Mucosa of gallbladder (tissue), 1 donor: ENCODE data around the gene SOAT2. TPM values are rescaled to one million over a fixed set of nuclear protein-coding genes. Genes with fewer than 3 reads are reported as not detected.
"Not testable (repeated sequence)": the region's sequence is repeated elsewhere in the genome, so short reads cannot be mapped to it uniquely, and the experiment has no call there.

Experiments
- DNase-seq: peaks from one replicate; pipeline ENCODE4 v3.0.0-alpha.2; 2020; ENCODE audit warnings: low spot score
- total RNA-seq: library from RNA; stranded (reverse); gene quantifications from one replicate; pipeline ENCODE4 v1.2.1, GENCODE V29; 2021
- donor health status: DM: no; HTN: no; CAD: no.

Gene SOAT2
- total RNA-seq, 1 donor from 2014 or later: 0.75 TPM

DNA sequence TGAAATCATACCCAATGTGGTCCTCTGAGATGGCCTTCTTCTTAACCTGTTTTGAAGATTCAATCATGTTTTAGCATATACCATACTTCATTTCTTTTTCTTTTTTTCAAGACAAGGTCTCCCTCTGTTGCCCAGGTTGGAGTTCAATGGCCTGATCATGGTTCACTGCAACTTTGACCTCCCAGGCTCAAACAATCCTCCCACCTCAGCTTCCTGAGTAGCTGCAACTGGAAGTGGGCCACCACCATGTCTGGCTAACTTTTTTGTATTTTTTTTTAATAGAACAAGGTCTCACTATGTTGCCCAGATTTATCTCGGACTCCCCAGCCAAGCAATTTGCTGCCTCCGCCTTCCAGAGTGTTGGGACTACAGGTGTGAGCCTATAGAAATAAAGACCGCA lies 30.4 kb downstream of the SOAT2 start:
- no peak for DNase-seq

GRCh38 chr12:53143355-53143754 lies 40.1 kb downstream of the SOAT2 start:
- no peak for DNase-seq

DNA sequence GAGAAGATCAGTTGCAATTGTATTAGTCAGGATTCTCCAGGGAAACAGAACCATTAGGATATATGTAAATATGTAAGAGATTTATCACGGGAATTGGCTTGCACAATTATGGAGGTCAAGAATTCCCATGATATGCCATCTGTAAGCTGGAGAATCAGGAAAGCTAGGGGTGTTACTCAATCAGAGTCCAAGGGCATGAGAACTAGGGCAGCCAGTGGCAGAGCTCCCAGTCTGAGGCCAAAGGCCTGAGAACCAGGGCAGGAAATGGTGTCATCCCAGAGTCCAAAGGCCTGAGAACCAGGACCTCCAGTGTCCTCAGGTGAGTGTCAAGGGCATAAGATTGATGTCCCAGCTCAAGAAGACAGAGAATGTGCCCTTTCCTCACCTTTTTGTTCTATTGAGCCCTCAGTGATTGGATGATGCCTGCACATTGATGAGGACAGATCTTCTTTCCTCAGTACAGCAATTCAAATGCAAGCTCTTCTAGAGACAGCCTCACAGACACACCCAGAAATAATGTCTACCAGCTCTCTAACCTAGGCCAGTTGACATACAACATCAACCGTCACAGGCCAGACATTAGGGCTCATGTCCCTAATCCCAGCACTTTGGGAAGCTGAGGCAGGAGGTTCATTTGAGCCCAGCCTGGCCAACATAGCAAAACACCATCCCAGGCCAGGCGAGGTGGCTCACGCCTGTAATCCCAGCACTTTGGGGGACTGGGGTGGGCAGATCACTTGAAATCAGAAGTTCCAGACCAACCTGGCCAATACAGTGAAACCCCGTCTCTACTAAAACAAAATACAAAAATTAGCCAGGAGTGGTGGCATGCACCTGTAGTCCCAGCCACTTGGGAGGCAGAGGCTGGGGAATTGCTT lies 42.3 kb downstream of the SOAT2 start:
- DNase-seq: no peak

DNA sequence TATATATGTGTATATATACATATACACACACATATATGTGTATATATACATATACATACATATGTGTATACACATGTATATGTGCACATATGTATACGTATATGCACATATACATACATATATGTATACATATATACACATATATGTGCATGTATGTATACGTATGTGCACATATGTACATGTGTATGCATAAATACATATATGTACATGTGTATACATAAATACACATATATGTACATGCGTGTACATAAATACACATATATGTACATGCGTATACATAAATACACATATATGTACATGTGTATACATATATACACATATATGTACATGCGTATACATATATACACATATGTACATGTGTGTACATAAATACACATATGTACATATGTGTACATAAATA lies 43.9 kb downstream of the SOAT2 start:
- no peak for DNase-seq

GRCh38 chr12:53147653-53148052 lies 44.4 kb downstream of the SOAT2 start:
- DNase-seq: no peak

GRCh38 chr12:53151039-53151438 lies 47.8 kb downstream of the SOAT2 start:
- no peak for DNase-seq

GRCh38 chr12:53152390-53152789 lies 49.1 kb downstream of the SOAT2 start:
- DNase-seq: no peak

DNA sequence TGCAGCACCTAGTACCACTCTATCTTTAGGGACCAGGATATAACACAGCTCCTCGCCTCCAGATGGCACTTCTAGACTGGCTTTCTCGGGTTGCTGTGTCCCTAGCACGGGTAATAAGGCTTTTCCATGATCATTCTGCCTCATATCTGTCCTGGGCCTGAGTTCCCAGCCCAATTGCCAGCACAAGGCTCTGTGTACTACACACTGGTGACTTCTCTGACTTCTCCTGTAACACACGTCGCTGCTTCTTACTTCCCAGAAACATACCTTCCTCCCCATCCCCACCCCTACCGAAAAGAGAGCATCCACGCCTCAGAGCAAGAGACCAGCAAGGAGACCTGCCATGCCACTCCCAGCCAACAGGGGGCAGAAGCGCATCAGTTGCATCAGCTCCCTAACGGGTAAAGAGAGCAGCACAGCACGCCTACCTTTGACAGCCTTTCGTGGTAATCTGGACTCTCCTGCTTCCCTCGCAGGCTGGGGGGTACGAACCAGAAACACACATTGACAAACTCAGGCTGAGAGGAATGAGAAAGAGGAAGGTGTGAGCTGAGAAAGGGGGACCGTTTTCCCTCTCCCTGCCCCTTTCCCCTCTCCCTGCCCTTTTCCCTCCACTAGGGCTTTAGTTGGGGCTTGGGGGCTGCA lies 56.0 kb downstream of the SOAT2 start:
- peak; percentile 89 for DNase-seq

DNA sequence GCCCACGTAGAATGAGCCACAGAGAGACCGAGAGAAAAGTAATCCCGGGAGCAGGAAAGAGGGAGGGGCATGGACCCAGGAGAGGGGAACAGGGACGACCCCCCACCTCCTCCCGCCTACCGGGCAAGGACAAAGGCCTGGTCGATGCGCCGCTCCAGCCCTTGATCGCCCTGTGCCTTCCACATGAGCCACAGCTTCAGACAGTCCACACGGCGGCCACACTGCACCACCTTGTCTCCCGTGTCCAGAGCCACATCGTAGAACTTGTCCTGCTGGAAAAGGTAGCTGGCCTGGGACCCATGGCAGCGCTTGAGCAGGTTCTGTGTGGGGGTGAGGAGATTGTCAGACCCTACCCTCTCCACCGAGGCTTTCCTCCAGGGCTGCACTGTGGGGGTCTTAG lies 56.7 kb downstream of the SOAT2 start:
- no peak for DNase-seq

GRCh38 chr12:53160673-53161072 lies 57.4 kb downstream of the SOAT2 start:
- DNase-seq: no peak

GRCh38 chr12:53161119-53161911 lies 58.0 kb downstream of the SOAT2 start:
- DNase-seq: no peak

- not testable (repeated sequence) for DNase-seq
These were observed 59.7 kb downstream of the SOAT2 start for GRCh38 chr12:53163008-53163407.

- no peak for DNase-seq
These were observed 63.6 kb downstream of the SOAT2 start for GRCh38 chr12:53166837-53167236.

GRCh38 chr12:53169644-53170043 lies 66.4 kb downstream of the SOAT2 start:
- DNase-seq: no peak

DNA sequence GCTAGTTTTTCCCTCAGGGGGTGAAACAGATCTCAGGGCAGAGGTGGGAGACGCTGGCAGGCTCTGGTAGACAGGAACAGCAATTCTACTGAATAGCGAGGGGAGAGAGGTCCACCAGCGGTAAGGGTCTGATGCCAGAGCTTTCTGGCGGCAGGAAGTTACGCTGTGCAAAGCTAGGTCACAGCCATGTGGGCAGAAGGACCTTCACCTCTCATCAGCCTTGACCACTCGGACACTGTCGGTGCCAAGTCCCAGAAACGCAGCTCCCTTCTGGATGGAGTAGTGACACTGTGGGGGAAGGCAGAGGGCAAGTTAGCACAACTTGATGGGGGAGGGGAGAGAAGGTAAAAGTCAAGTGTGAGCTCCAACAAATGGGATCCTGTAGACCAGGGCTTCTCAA lies 66.9 kb downstream of the SOAT2 start:
- DNase-seq: no peak

DNA sequence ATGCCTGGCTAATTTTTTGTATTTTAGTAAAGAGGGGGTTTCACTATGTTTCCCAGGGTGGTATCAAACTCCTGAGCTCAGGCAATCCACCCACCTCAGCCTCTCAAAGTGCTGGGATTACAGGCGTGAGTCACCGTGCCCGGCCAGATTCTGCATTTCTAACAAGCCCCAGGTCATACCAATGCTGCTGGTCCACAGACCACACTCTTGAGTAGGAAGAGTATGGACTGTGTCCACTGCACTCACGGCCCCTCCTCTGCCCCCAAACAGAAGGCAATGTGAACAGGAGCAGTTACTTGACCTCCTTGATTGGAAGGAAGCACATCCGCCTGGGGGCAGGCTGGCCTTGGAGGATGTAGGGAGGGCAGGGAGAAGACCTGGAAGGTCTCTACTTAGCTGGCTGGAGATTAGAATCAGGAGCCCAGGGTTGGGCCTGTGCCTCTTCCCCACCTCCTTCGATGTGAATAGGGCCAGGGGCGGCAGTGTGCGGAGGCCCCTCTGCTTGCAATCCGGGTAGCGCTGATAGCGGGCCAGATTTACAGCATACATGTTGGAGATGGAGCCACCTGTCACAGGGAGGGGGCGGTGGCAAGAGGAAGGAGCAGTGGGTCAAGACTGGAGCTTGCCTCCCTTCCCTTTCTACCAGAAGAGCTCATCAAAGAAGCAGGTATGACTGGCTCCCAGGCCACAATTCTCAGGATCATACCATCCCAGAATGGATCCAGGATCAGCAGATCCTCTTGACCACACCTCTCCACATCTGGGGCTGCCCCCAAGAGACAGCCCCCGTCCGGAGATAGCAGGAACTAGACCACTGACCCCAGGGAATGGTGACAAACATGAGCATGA lies 67.8 kb downstream of the SOAT2 start:
- DNase-seq: no peak

- DNase-seq: no peak
These were observed 68.5 kb downstream of the SOAT2 start for GRCh38 chr12:53171725-53172329.

- DNase-seq: no peak
These were observed 69.1 kb downstream of the SOAT2 start for GRCh38 chr12:53172352-53172751.

DNA sequence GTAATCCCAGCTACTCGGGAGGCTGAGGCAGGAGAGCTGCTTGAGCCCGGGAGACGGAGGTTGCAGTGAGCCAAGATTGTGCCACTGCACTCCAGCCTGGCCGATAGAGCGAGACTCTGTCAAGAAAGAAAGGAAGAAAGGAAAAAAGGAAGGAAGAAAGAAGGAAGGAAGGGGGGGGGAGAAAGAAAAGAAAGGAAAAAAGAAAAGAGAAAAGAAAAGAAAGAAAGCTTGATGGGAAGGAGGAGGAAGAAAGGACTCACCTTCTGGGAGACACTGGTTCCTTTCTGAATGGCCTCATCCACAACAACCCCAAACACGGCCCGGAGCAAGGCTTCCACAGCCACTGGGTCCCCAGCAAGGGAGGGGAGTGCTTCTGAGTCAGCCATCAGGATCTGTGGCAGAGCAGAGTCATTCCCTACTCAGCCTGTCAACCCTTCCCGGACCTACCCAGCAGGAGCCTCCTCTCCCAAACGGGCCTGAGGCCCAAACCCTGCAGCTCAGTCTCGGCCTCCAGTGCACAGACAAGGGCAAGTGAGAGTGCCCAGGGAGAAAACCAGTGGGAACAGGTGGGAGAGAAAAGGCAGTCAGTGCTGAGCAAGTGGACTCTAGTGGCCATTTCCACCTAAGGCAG lies 69.9 kb downstream of the SOAT2 start:
- no peak for DNase-seq
